Mesothelial cell of epicardium (in vitro differentiated cells): Measurements from ENCODE around the gene PHOX2B. TPM values are rescaled to one million over a fixed set of nuclear protein-coding genes. Genes with fewer than 3 reads are reported as not detected.
A peak's percentile ranks its signal among the peaks of the same experiment; 100 is the strongest.

Experiments
- DNase-seq, 2 experiments: peaks; one replicate each; pipeline ENCODE4 v3.0.0; 2021; ENCODE audit warnings: low spot score in 2 of 2; ENCODE audit not compliant: unreplicated experiment in 2 of 2
- H3K27ac Mint-ChIP-seq: 2 replicates; pipeline ENCODE4 v1.8.0; 2021; ENCODE audit warnings: mixed read lengths
- H3K27me3 Mint-ChIP-seq: 2 replicates; pipeline ENCODE4 v1.8.0; 2021; ENCODE audit warnings: low read depth, mixed read lengths
- H3K36me3 Mint-ChIP-seq: 2 replicates; pipeline ENCODE4 v1.8.0; 2021; ENCODE audit warnings: mixed read lengths
- H3K4me1 Mint-ChIP-seq: 2 replicates; pipeline ENCODE4 v1.8.0; 2021; ENCODE audit warnings: mixed read lengths
- H3K4me3 Mint-ChIP-seq: 2 replicates; pipeline ENCODE4 v1.8.0; 2021; ENCODE audit warnings: mild to moderate bottlenecking, moderate library complexity, mixed read lengths
- H3K9me3 Mint-ChIP-seq: 2 replicates; pipeline ENCODE4 v1.8.0; 2021; ENCODE audit warnings: mixed read lengths
- CTCF ChIP-seq: fragments of 200-600 bp; sonication (generic); IDR thresholded peaks from one replicate; pipeline ENCODE4 v1.5.0; 2021; ENCODE audit warnings: antibody characterized with exemption; ENCODE audit not compliant: unreplicated experiment
- total RNA-seq: library from RNA; stranded (reverse); gene quantifications from 3 replicates; pipeline ENCODE4 v1.2.1, GENCODE V29; 2021

The PHOX2B gene
- total RNA-seq, 1 donor from 2014 or later = not detected

GRCh38 chr4:41747230-41748055, 1.1 kb downstream of the PHOX2B start:
- H3K4me1 Mint-ChIP-seq = peaks cover 4% of the 10 kb centered on the region
- H3K9me3 Mint-ChIP-seq = no peaks in the 10 kb centered on the region
- H3K27me3 Mint-ChIP-seq = peaks cover 95% of the 10 kb centered on the region
- no peak overlapping the region for H3K4me3 Mint-ChIP-seq
- DNase-seq = peak in 1 of 2 experiments; percentile 42
- TF ChIP-seq CTCF = no peak
- no peak overlapping the region for H3K27ac Mint-ChIP-seq
- no peaks in the 10 kb centered on the region for H3K36me3 Mint-ChIP-seq

- no peak for DNase-seq
- Mint-ChIP-seq H3K9me3 (no peaks in the 10 kb centered on the region), H3K27ac (no peak overlapping the region), H3K36me3 (no peaks in the 10 kb centered on the region), H3K4me3 (peak overlapping the region; percentile 43), H3K27me3 (peaks cover 95% of the 10 kb centered on the region), H3K4me1 (peaks cover 2% of the 10 kb centered on the region)
- no peak for TF ChIP-seq CTCF
Observed at GRCh38 chr4:41746440-41747229, 1.9 kb downstream of the PHOX2B start.

- peaks cover 2% of the 10 kb centered on the region for H3K4me1 Mint-ChIP-seq
Observed at GRCh38 chr4:41746025-41746439, 2.5 kb downstream of the PHOX2B start.

GRCh38 chr4:41745292-41746024, 3.1 kb downstream of the PHOX2B start:
- Mint-ChIP-seq H3K27ac (no peak overlapping the region), H3K4me3 (no peak overlapping the region), H3K27me3 (peaks cover 97% of the 10 kb centered on the region), H3K36me3 (no peaks in the 10 kb centered on the region), H3K9me3 (no peaks in the 10 kb centered on the region), H3K4me1 (peaks cover 2% of the 10 kb centered on the region)
- no peak for DNase-seq
- TF ChIP-seq CTCF = no peak

More at GRCh38 chr4:41746025-41746439, 2.5 kb downstream of the PHOX2B start:
- TF ChIP-seq CTCF = no peak
- H3K36me3 Mint-ChIP-seq = no peaks in the 10 kb centered on the region
- DNase-seq = no peak
- H3K9me3 Mint-ChIP-seq = no peaks in the 10 kb centered on the region
- H3K27ac Mint-ChIP-seq = no peak overlapping the region
- H3K27me3 Mint-ChIP-seq = peaks cover 97% of the 10 kb centered on the region
- H3K4me3 Mint-ChIP-seq = peak overlapping the region; percentile 43

- DNase-seq = no peak
- Mint-ChIP-seq H3K27ac (no peak overlapping the region), H3K9me3 (no peaks in the 10 kb centered on the region), H3K27me3 (peaks cover 97% of the 10 kb centered on the region), H3K4me3 (no peak overlapping the region), H3K36me3 (no peaks in the 10 kb centered on the region), H3K4me1 (peaks cover 2% of the 10 kb centered on the region)
- TF ChIP-seq CTCF = no peak
Observed at GRCh38 chr4:41744572-41745291, 3.8 kb downstream of the PHOX2B start.
